HG02884 (cell line): ENCODE data around the gene PEX7.
A peak's percentile ranks its signal among the peaks of the same experiment; 100 is the strongest.
"Not testable (repeated sequence)": the region's sequence is repeated elsewhere in the genome, so short reads cannot be mapped to it uniquely, and the experiment has no call there.

Experiments
- ATAC-seq: cut with Tn5 transposase; IDR thresholded peaks from one replicate; pipeline ENCODE4 v1.9.1; 2021; ENCODE audit warnings: mild to moderate bottlenecking, moderate library complexity; ENCODE audit not compliant: unreplicated experiment

Gene PEX7

GRCh38 chr6:136822376-136823127, at the start of gene PEX7:
PEX7 (plus strand) TSS chr6:136822592; CDS start chr6:136822666, 74 bp downstream.
- peak; percentile 94 for ATAC-seq

GRCh38 chr6:136772685-136773472, 49.5 kb upstream of the PEX7 start:
- peak; percentile 64 for ATAC-seq

GRCh38 chr6:136773473-136773796, 49.0 kb upstream of the PEX7 start:
- ATAC-seq = no peak

GRCh38 chr6:136774228-136775041, 48.0 kb upstream of the PEX7 start:
- ATAC-seq = no peak

- ATAC-seq = no peak
Measured at GRCh38 chr6:136775081-136775480, 47.3 kb upstream of the PEX7 start.

GRCh38 chr6:136775548-136775947, 46.8 kb upstream of the PEX7 start:
- no peak for ATAC-seq

GRCh38 chr6:136777651-136778050, 44.7 kb upstream of the PEX7 start:
- no peak for ATAC-seq

- ATAC-seq = no peak
Measured at GRCh38 chr6:136779682-136780081, 42.7 kb upstream of the PEX7 start.

- no peak for ATAC-seq
Measured at GRCh38 chr6:136780972-136781371, 41.4 kb upstream of the PEX7 start.

- no peak for ATAC-seq
Measured at GRCh38 chr6:136782021-136782770, 40.2 kb upstream of the PEX7 start.

GRCh38 chr6:136783021-136783420, 39.4 kb upstream of the PEX7 start:
- no peak for ATAC-seq

GRCh38 chr6:136783495-136784270, 38.7 kb upstream of the PEX7 start:
- ATAC-seq = peak; percentile 73

GRCh38 chr6:136784271-136784664, 38.1 kb upstream of the PEX7 start:
- ATAC-seq = no peak

- no peak for ATAC-seq
Measured at GRCh38 chr6:136784910-136785746, 37.3 kb upstream of the PEX7 start.

GRCh38 chr6:136786658-136787057, 35.7 kb upstream of the PEX7 start:
- ATAC-seq = no peak

GRCh38 chr6:136787726-136788068, 34.7 kb upstream of the PEX7 start:
- no peak for ATAC-seq

GRCh38 chr6:136788069-136788902, 34.1 kb upstream of the PEX7 start:
- ATAC-seq = no peak

GRCh38 chr6:136789440-136789839, 33.0 kb upstream of the PEX7 start:
- not testable (repeated sequence) for ATAC-seq
